ENCODE measurements around the gene DOCK2.
"Not testable (repeated sequence)": the region's sequence is repeated elsewhere in the genome, so short reads cannot be mapped to it uniquely, and the experiment has no call there.

The DOCK2 gene

DNA sequence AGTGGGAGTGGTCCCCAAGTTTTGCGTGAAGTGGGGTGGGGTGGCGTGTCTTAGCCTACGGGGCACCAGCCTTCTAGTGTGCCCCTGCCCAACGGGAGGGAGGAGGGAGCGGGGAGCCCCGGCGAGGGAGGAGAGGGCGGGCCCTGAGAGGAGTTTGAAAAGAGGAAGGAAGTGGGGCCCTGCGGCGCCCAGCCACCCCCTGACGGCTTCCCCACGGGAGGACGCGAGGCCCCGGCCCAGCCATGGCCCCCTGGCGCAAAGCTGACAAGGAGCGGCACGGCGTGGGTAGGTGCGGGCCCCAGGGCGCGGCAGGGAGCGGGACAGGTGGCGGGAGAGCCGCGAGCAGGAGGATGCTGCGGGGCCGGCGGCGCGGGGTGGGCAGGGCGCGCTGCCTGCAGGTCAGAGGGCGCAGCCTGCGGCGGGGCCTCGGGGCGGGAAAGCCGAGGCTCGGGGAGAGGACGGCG, at the start of gene DOCK2:
TSS of gene DOCK2 (plus strand) at position 191 of the 464 bp plus-strand sequence. CDS start at position 243, 52 bp downstream.
- no peak for DNase-seq (ENCODE audit: low spot score)

DNA sequence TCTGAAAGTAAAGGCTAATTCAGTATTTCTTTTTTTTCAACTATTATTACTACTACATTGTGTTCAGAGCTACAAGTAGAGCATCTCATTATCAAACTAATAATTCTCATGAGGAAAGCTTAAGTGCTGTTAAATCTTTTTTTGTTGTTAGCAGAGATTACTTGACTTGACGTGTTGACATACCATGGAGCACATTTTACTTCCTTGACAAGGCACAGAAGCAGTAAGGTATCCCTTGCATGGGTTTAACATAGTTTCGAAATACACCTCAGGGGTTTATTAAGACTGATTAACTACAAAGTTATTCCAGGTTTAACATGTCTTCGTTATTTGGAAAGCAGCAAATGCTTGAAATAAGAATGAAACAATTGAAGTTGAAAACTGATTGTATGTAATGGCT, 46.5 kb upstream of the DOCK2 start:
- no peak for DNase-seq (ENCODE audit: low spot score)

DNA sequence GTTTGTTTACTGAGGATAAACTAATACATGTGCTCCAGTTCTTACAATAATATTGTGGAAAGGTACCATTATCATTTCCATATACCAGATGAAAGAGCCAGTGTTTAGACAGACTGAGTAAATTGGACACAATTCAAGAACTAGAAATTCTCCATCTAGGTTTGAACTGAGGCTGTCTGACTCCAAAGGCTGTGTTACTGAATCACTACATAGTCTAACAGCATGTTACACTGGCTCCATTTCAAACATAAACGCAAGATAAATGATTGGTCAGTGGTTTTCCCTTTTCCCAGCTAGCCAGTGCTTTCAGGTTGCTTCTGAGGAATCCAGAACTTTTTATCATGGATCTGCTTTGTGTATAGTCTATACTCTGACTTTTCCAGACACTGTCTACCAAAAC, 45.4 kb upstream of the DOCK2 start:
- no peak for DNase-seq (ENCODE audit: low spot score)

DNA sequence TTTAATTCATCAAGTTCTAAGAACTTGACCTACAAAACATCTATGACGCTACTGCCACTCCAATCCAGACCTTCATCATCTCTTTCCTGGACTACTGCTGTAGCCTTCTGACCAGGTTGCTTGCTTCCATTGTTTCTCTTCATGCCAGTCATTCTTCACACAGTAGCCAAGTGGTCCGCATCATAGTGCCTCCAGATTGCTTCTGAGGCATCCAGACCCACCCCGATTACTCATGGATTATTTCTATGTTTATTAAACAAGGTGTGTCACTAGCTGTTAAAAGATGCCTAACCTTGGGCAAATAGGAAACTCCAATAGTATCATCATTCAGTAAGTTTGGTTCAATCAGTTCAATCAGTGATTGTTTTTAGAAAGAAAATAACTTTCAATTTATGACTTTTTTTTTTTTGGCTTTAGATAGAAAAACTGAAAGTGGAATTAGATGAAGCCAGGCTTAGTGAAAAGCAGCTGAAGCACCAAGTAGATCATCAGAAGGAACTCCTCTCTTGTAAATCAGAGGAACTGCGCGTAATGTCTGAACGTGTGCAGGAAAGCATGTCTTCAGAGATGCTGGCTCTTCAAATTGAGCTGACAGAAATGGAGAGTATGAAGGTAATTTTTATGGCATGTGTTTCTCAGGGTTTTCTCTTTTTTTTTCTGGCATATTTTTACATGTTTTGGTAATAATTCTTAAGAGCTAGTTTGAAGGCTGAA, 44.0 kb upstream of the DOCK2 start:
- DNase-seq (ENCODE audit: low spot score), result no peak

DNA sequence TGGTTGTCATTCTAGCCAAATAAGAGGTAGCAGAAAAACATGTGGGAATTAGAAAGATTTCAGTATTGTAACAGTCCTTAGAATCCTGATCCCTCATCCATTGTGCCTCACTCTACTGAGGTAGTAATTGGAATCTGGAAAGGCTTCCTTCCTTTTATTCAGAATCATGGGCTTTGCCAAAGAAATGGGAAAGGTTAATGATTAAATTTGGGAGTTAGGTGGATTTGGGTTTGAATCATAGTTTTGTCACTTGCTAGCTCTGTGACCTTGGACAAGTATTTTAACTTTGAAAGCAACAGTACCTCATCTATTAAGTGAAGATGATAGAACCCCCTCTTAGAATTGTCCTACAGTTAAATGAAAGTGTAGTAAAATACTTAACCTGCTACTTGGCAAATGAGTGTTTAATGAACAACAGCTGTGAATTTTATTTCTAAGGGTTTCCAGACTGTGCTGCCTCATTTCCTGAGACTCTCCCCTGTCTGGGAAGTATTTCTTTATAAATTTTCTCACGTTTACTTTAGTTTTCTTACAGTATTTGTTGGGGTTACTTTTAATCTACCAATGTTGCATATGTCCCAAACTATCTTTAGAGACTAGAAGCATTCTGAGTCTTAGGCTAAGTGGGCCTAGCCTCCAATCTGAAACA, 41.8 kb upstream of the DOCK2 start:
- DNase-seq (ENCODE audit: low spot score), result no peak

DNA sequence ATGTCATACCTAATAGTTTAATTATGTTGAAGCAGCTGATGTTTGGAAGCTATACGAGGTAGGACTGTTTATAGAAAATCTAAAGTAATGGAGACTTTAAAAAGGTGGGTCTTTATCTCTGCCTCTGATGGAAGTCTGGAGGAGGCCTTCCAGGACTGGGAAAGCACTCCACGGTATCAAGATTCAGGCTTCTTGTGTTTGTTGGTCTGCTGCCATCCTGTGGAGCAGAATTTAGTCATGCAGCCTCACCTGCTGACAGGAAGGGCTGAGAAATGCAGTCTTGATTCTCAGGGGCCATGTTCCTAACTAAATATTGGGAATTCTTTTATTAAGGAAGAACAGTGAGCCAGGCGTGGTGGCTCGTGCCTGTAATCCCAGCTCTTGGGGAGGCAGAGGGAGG, 37.6 kb upstream of the DOCK2 start:
- no peak for DNase-seq (ENCODE audit: low spot score)

DNA sequence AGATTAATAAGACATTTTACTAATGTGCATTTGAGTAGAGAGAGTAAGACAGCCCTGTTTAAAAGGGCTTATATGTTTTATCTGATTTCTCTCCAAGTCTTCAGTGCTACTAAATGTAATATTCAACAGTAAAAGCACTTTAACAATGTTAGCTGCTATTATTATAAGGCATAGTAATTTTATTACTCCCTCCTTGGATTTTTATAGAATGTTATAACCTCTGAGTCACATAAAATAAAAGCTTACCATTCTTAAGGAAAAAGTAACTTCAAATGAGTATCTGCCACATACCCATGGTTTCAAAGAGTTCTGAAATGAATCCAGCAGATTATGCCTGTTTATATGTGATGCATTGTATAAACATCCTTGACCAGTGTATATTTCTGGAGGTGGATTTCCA, 34.5 kb upstream of the DOCK2 start:
- DNase-seq (ENCODE audit: low spot score), result no peak

DNA sequence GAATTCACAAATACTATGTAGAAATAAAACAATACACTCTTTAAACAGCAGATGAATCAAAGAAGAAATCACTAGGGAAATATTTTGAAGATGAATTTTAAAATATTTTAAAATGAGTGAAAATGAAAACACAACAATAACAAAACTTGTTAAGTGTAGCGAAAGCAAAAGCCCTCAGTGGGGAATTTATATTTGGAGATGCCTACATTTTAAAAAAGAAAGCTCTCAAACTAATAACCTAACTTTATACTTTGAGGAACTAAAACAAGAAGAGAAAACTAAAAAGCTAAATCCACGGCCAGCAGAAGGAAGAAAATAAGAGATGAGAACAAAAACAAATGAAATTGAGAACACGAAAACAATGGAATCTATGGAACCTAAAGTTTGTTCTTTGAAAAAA, 30.8 kb upstream of the DOCK2 start:
- no peak for DNase-seq (ENCODE audit: low spot score)

DNA sequence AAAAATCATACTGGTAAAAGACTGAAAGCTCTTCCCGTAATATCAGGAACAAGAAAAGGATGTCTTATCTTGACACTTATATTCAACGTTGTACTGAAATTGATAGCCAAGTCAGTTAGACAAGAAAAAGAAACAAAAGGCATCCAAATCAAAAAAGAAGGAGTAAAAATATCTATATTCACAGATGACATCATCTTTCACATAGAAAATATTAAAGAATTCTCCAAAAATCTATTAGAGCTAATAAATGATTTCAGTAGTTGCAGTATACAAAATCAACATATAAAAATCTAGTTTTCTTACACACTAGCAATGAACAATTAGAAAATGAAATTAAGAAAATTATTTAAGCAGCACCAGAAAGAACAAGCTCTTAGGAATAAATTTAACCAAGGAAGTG, 29.2 kb upstream of the DOCK2 start:
- DNase-seq (ENCODE audit: low spot score), result no peak

DNA sequence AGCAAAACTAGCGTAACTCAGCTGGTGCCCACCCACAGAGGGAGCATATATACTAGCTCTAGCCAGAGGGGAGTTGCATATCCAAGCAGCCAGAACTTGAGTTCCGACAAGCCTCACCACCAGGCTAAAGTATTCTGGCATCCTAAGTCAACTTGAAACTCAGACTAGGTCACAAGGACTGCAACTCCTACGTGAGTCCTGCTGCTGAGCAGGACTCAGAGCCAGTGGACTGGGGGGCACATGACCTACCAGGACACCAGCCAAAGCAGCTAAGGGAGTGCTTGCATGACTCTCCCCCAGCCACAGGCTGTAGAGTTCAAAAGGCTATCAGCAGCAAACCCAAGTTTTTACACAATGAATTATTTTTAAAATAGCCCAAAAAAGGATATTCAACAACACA, 27.4 kb upstream of the DOCK2 start:
- DNase-seq (ENCODE audit: low spot score), result no peak

DNA sequence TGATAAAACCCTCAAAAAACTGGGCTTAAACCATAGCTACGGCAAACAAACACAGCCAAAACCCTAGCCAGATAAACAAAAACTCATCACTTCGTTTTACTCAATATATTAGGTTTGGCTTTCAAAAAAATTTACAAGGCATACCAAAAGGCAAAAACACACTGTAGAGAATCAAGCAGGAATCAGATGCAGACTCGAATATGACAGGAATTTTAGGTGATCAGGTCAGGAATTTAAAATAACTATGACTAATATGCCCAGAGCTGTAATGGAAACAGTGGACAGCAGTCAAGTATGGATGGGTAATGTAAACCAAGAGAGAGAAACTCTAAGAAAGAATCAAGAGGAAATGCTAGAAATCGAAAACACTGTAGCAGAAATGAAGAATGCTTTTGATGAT, 26.5 kb upstream of the DOCK2 start:
- no peak for DNase-seq (ENCODE audit: low spot score)

DNA sequence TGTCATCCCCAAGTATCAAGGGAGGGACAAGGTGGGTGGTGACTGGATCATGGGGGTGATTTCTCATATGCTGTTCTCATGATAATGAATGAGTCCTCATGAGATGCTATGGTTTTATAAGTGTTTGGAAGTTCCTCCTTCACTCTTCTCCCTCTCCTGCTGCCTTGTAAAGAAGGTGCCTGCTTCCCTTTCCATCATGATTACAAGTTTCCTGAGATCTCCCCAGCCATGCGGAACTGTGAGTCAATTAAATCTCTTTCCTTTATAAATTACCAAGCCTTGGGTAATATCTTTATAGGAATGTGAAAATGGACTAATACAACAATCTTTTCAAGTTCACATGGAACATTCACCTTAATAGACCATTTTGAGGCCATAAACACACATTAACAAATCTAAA, 21.5 kb upstream of the DOCK2 start:
- DNase-seq (ENCODE audit: low spot score), result no peak

DNA sequence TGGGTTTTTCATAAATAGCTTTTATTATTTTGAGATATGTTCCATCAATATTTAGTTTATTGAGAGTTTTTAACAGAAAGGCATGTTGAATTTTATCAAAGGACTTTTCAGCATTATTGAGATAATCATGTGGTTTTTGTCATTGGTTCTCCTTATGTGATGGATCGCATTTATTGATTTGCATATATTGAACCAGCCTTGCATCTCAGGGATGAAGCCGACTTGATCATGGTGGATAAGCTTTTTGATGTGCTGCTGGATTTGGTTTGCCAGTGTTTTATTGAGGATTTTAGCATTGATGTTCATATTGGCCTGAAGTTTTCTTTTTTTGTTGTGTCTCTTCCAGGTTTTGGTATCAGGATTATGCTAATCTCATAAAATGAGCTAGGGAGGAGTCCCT, 12.8 kb upstream of the DOCK2 start:
- DNase-seq (ENCODE audit: low spot score), result not testable (repeated sequence)

DNA sequence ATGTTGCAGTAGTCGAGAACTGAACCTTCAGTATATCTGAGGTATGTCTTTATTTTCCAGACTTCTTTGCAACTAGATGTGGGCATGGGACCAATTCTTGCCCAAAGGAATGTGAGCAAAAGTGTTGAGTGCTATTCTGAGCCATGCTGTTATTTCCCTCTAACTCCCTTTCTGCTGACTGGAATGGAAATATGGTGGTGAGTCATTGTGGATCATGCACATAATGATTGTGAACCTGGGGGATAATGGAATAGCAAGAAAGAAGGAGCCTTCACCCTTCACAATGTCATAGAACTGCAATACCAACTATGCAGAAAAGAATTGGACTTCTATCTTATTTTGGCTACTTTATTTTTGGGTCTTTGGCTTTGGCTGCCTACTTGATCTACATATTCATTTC, 10.3 kb upstream of the DOCK2 start:
- DNase-seq (ENCODE audit: low spot score), result no peak

DNA sequence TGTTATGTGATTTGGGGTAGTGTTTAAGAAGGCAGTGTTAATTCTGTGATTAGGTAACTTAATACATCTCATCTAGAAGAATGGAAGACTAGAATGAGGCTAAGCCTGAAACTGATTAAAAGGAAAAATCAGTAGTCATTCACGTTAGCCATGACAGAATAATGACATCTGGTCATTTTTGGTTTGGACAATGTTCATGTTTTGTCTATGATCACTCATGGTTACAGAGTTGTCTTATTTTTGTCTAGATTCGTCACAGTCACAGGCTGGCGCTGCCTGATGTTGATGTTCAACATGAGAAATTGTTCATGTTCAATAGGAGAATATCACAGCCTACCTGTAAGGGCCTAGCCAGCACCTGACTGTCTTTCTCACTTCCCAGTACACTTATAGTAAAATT, 9.5 kb upstream of the DOCK2 start:
- no peak for DNase-seq (ENCODE audit: low spot score)

DNA sequence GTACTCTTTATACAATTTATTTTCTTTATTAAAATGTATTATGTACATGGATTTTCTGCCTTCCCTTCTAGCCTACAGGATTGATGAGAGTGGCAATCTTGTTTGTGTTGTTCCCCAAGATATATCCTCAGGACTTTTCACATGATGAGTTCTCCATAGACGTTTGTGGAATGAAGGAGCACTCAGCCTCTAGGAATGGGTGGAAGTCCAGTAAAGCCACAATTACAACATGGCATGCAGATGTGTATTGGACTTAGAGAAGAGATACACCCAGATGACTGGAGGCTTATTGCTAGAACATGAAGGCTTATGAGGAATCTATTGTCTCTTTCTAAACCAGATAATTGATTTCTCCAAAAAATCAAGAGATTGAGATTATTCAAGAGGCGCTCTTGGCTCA, 8.2 kb upstream of the DOCK2 start:
- no peak for DNase-seq (ENCODE audit: low spot score)

DNA sequence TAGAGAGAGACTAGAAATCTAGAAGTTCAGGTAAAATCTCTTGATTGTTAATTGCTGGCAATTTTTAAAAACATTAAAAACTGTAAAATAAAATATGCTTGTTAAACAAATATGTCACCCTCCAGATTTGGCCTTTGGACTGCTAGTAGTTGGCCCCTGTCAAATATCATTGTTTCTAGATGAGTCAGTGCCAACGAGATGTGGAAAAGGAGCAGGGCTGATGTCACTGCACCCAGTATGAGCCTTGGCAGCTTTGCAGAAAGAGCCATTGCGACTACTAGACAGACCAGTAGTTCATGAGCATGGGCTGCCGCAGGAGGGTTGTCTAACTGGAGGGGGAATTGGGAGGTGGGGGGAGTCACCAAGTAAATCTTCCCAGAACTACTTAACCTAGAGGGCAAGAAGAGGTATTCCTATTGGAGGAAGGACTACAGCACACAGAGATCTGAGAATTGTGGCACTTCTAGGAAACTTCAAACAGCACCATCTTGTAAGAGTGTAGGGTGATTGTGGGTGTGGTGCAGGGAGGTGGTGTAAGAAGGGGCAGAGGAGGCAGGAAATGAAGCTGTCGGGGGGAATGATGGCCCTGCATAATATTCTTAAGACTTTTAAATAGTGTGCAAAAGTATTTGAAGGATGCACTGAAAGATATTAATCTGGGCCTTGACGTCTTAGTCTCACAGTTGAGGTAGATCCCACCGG, 7.1 kb upstream of the DOCK2 start:
- no peak for DNase-seq (ENCODE audit: low spot score)

DNA sequence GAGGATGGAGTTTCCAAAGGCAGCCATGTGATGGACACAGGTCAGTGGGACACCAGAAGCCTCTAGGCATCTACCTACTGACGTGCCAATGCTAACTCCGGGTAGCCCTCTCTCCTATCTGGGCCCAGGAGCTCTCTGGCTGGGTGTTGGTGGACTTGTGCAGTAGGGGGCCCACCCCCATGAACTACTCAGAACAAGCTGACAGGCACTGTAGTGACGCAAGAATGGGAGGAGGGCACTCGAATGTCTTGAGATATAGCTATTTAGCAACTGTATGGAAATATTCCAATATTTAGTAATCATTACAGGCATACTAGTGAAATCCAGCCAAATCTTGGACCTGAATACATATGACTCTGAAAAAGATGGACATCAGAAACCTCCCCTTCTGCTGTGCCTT, 5.7 kb upstream of the DOCK2 start:
- DNase-seq (ENCODE audit: low spot score), result no peak

DNA sequence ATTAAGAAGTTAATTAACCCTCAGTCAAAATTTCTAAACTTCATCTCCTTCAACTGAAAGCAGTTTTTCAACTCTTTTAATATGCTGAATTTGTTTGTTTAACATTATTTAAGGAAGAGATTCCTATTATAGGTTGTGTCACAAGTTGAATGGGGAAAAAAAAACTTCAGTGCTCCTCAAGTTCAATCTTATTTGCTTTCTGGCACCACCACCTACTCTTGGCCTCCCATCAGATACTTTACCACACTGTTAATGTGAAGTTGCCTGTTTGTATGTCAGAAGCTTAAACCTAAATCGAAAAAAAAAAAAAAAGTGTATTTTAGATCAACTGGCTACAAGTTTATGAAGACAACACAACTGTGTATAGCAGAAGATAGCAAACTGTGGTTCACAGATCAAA, 4.1 kb upstream of the DOCK2 start:
- DNase-seq (ENCODE audit: low spot score), result no peak

DNA sequence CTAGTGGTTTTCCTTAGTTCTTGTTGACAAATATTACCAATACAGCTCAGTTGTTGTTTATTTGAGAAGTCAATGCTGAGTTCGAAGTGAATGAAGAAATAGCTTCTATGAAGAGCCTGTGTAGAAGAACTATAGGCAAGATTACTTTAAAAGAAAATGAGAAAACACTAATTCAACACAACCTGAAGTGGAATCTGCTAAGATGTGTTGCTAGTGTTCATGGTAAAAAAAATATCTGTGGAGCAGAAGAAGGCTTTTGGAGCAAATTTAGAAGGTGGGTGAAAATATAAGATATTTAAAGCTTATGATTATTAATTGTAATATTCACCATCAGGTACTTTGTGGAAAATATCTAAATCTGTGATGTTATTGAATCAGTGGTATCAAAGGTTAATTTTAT, 2.5 kb upstream of the DOCK2 start:
- no peak for DNase-seq (ENCODE audit: low spot score)

DNA sequence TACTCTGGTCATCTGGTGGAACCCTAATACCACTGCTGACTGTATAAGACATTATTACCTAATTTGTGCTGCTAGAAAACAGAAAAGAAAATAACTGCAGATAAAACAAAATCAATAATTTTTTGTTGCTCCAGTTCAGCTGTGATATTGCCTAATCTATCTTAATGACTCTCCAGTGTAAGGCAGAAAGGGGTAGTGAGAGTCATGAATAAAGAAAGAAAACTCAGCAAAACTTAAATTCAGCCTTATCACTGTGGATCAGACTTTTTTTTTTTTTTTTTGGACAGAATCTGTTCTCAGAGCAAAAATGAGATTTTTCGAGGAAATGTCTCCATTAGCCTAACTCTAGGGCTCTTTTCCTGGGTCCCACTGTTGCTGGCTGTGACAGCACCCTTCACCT, 1.1 kb upstream of the DOCK2 start:
- DNase-seq (ENCODE audit: low spot score), result no peak

DNA sequence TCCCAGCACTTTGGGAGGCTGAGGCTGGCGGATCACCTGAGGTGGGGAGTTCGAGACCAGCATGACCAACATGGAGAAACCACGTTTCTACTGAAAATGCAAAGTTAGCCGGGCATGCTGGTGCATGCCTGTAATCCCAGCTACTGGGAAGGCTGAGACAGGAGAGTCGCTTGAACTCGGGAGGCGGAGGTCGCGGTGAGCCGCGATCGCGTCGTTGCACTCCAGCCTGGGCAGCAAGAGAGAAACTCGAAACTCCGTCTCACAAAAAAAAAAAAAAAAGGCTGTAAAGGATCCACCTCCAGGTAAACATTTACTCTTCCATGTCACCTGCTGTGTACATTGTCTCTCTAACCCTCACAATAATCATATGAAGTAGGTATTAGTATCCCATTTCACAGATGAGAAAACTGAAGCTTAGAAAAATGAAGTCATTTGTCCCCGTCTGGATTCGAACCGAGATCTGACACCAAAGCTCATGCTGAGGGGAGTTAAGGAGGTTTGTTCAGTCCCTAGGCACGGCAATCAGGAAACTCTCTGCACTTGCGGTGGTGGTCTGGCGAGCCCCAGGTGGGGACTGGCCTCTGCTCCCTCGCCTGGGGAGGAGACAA, 494 bp upstream of the DOCK2 start:
- no peak for DNase-seq (ENCODE audit: low spot score)

DNA sequence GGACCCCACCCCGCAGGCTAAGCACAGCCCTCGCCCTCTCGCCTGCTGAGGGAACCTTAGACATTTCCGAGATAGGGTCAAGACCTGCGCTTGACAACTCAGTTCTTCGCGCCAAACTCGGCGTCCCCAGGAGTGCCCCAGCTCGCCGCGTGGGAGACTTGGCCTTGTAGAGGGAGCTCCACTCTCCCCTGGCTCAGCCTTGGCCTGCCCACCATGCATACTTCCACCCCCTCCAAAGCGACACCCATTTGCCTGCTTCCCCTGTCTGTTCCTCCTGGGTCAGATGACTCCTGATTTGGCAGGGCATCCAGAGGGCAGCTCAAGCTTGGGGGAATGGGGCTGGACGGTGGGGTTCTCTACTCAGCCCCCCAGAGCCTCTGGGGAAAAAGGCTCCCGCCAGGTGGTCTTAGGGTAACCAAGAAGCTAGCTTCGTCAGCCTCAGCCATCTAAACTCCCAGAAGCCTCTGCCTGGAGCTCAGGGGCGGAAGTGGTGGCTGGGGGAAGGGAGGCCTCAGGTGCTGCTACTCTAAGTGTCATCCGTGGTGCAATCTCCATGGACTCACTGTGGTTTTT, 560 bp downstream of the DOCK2 start:
- DNase-seq (ENCODE audit: low spot score), result no peak
